NCI-H1694 treated with DMSO at 0.1 percent for 48 hours (cell line): Measurements from ENCODE around the gene KCNH2.

Experiments used
- DNase-seq: peaks from one replicate; lab custom pipeline; 2025; lab: John Stamatoyannopoulos, UW

Gene KCNH2

DNA sequence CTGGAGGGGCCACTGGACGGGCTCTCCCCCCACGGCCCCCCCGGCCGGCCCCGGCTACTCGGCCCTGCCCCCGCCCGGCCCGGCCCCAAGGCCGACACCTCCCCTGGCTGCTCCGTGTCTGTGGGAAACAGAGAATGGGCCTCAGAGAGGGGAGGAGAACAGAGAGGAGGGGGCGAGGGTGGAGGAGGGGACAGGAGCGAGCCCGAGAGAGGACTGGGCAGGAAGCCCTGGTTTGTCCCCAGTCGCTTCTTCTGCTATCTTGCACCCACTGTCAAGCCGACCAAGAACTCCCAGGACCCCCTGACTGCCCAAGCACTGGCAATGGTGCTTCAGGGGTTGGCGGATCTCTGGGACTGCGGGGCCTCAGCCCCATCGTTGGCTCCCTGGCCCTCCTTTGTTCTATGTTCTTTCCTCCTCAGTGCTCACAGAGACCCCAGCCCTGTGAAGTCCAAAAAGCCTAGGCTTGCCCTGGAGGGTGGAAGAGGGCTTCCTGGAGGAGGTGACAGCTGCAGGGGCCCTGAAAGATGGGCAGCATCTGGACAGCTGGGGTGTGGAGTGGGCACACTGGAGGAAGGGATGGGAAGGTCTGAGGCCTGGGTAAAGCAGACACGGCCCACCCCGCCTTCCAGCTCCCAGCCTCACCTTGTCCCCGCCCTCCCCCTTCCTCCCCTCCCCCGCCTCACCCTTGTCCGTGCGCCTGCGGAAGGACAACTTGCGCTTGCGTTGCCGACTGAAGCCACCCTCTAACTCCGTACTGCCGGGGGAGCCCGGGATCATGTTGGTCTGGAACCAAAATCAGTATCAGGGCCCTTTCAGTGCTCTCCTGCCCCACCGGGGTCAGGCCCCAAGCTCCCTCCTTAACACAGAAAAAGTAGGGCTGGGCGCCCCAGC, 30.1 kb downstream of the KCNH2 start:
- no peak for DNase-seq

DNA sequence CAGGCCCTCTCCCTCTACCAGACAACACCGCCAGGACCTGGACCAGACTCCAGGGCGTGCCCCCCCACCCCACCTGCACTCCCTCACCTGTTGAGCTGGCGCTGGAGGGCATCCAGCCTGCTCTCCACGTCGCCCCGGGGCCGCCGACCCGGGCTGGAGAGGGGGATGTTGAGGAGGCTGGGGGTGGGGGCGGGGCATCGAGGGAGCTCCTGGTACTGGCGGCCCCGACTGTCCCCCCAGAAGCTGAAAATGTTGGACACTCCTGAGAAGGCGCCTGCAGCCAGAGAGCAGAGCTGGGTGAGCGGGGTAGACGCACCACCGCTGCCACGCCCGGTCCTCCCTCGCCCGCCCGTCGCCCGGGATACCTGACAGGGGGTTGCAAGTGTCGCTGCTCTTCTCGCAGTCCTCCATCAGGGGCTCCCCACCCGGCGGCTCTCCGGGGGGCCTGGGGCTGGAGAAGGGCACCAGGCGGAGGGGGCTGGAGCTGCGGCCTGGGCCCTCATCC, 30.8 kb downstream of the KCNH2 start:
- no peak for DNase-seq

DNA sequence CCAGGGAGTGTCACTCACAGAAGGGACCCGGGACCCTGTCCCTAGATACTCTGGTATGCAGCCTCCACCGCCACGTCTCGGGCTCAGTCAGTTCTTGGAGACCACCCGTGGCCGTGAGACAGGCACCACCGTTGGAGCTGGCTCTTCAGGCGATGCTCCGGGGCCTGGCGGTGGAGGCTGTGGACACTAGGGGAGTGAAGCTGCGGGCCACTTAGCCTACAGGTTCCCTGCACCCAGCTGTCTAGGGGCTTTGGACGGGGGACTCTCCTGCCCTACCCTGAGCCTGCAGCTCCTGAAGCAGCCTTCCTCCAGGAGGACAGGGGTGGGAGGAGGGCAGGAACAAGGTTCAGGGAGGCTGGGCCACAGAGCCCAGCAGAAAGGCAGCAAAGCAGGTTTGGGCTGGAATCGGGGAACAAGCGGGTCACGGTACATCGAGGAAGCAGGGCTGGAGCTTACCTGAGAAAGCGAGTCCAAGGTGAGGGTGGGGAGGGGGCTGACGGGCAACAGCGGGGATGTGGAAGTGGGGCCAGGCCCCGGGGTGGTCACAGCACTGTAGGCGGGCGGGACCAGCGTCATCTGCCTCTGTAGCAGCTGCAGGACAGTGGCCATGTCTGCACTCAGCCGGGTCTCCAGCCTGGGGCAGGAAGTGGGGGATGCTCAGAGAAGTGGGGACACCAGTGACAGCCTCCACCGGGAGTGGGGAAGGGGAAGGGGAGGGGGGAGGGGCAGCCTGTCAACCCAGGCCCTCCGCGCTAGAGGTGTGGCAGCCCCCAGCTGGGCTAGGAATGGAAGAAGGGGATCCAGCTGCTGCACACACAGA, 31.5 kb downstream of the KCNH2 start:
- DNase-seq = no peak

DNA sequence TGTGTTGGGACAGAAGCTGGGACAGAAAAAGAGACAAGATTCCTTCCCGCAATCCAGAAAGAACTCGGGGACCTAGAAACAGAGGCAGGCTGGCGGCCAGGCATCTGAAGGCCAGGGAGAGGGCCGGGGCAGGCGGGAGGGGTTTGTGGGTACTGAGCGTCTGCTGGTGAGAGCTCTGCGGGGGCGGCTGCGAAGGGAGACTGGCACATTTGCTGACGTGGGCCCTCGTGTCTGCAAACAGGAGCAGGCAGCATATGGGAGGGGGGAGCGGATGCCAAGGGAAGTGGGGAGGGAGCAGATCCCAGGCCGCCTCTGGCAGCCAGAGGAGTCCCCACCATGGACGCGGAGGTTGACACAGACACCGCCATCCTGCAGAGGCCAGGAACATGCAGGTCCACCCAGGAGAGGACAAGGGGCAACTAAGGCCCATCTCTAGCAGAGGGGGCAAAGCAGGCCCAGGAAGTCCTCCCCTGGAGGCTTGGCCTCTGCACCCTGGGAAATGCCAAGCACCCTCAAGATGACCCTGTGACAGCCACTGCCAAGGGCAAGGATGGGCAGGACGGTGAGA, 32.2 kb downstream of the KCNH2 start:
- peak; percentile 93 for DNase-seq

DNA sequence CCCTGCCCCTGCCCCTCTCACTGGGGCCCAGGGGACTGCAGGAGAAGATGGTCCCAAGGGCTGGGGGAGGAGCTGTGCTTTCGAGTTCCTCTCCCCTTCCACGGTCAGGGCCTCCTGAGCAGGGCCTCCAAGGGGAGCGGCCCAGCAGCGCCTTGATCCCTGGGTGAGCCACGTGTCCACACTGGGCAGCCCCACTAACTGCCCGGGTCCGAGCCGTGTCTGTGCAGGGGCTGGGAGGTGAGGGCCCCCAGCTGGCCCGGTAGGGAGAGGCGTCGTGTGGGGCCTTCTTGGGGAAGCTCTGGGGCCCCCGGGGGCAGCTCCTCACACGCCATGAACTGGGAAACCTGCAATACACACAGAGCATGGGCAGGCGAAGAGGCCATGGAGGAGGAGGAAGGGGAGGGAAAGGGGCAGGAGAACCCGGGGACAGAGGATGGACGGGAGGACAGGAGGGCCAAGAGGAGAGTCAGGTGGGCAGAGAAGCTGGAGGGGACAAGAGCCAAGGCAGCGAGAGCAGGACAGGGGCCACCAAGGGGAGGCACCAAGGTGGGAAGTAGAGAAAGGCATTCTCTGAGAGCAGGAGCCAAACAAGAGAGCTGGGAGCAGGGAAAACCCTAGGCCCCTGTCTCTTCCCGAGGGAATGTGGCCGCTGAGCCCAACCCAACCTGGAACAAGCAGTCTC, 32.8 kb downstream of the KCNH2 start:
- peak; percentile 77 for DNase-seq

DNA sequence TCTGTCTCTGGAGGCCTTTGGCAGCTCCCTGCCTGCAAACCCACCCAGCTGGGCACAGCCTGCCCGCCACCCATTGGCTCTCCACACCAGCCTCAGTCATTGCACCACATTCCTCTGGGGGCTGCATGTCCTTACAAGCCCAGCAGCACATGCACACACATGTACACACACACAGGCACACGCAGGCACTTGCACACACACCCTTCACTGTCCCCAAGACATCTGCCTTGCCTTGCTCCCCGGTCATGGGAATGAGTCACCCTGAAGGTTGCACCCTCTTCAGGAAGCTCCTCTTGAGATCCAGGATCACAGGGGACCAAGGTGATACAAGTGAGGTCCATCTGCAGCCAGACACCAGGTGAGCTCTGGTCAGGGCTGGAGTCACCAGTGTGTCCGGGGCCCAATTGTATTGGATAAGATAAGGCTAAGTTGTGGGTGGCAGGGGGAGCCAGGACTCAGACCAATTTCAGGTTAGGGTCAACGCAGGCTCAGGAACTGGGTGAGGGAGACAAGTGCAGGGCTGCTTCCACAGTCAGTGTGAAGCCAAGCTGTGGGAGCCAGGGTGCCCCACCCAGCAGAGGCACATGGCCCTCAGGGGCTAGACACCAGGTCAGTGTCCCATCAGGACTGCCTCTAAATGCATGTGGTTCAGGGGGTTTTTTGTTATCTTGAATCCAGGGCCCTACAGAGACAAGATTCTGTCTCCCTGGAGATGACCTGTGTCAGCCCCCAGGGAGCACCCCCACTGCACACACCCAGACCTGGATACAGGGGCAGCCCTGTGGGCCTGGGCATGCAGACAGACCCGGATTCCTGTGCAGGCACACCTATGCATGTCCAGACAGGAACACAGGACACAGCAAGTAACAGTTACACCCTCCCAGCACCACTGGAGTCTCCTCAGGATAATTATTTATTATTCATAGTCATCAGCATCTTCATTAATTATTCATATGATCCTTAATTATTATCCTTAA, 33.8 kb downstream of the KCNH2 start:
- DNase-seq = peak; percentile 16

DNA sequence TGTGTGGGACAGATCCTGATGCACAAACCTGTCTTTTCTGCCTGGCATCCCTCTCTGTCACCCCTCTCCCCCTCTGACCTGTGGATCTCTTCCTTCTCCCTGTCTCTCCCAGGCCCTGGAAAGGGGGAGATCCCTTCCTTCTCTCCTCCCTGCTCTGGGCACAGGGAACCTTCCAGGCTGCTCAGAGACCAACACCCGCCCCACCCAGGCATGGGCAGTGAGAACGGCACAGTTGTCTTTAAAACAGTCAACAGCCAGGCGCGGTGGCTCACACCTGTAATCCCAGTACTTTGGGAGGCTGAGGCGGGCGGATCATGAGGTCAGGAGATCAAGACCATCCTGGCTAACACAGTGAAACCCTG, 34.7 kb downstream of the KCNH2 start:
- DNase-seq = no peak

DNA sequence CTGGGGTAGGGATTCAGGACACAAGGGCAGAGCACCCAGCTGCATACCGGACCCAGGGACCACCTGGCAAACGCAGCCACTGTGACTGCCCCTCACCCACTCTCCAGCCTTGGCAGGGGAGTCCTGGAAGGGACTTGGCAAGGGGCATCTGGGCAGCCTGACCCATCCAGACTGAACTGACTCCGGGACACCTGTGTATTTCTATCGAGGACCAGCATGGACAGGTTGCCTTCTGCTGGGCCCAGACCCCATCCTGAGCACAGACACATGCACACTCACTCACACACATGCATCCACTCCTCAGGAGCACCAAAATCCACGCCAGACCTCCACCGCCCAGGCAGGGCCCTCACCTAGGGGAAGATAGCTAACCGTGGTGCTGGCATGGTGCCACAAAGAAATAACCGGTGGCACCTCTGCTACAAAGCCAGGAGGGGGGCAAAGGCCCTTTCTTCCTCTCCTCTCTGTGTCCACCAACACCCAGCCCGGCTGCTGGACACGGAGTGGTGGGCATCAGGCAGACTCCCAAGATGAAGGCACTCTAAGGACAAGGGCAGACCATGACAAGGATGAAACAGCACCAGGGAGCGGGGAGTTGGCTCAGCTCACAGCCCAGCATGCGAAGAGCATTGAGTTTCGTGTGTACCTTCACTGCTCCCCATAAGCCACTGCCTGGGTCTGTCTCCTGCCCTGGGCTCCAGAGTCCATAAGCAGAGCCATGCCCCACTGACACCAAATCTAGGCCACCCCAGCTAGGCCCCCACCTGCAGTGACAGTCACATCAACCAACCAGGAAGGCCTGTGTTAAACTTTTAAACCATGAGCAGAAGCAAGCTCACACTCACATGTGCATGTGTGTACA, 35.3 kb downstream of the KCNH2 start:
- no peak for DNase-seq

DNA sequence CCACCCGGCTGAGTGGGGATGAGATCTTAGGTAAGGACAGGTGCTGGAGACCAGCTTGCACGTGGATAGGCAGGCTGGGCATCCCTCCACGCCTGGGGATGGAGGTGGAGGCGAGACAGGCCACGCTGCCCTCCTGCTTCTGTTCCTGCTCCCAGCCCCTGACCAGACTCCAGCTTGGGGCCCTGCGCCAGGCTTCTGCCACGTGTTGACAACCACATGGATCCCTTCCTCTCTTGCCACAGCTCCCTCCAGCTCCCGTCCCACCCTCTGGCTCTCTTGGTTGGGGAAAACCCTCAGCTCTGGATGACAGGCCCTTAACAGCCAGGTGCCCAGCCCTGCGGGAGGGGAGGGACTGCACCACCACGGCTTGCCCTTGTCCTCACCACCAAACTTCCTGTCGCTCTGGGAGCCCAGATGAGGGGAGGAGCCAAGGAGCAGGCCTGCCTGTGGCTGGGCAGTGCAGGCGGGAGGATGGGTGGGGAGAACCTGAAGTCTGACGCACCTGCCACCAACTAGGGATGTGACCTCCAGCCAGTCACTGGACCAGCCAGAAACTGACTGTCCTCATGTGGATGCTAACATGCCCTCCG, 36.0 kb downstream of the KCNH2 start:
- no peak for DNase-seq

DNA sequence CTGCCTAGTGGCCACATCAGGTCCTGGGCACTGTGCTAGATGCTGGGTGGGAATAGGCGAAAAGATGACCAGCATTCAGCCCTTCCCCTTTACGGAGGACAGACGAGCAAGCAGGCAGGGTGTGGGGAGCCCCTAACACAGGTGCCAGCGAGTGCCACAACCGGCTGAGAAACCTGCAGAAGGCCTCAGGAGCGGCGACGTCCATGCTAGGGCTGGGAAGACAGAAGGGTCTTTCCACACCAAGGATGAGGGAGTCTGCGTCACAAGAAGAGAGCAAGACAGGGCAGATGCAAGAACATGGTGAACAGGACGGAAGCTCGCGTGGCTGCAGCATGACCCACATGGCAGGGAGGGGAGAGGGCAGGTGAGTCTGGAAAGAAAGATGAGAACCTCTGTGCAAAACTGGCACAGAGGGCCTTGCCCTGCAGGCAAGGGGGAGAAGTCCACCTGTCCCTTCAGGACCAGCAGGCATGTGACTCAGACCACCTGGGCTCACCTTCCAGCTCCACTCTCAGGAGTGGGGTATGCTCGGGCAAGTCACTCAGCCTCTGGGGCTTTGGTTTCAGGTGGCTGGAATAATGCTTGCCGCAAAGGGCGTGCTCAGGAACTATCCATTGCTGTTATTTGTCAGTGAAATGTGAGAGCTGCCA, 36.6 kb downstream of the KCNH2 start:
- no peak for DNase-seq

DNA sequence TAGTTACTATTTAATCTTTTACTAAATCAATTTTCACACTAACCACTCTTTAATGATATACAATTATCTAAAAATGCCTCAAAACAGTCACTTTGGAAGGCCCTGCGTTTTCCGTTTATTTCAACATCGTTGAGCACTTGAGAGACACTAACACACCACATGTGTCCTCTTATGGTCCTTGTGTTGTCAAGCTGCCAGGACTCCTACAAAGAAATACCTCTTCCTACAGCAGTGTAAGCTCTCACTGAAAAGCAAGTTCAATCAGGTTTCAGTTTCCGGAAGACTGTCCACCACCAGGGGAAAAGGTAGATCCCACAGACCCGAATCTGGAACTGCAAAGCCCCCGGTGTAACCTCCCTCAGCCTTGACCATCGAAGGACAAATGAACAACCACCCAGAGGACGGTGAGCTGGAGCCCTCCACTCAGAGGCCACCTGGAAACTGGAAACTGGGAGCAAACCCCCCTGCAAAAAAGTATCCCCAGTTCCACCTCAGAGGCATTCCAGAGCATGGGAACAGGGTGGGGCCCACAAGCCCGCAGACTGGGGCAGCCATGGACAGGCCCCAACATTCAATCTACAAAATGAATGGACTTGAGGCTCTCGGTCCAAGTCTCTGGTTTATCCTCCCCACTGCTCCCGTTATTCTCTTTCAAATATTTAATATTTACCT, 37.6 kb downstream of the KCNH2 start:
- peak; percentile 74 for DNase-seq

DNA sequence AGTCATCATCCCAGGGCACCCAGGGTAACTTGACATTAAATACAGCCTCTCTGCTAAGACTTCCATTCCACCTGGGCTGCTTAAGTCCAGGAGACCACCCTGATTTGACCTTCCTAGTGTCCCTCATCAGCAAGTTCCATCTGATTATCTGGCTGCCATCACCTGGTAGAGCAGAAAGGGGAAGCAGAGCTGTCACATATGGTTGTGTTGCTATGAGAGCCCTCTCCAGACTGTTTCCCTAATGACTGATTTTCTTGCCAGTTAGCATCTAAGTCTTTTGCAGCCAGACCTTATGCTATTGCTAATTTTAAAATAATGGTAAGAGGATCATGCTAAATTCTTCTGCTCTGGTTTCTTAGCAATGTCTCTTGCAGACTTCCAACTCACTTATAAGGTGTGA, 38.7 kb downstream of the KCNH2 start:
- DNase-seq = peak; percentile 53

DNA sequence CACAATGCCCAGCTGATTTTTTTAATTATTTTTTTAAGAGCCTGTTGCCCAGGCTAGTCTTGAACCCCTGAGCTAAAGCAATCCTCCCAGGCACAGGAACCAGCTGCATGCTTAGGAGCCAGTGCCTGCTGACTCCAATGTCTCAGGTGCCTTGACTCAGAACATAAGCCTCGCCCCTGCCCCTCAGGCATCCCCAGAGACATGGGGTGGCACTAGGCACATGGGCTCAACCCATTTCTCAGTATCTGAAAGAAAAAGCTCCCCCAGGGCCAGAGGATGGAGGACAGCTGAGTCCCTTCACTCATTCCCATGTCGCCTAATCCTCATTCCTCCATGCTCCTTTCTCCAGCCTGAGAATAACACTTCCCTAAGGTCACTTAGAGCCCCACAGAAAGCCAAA, 39.1 kb downstream of the KCNH2 start:
- no peak for DNase-seq

DNA sequence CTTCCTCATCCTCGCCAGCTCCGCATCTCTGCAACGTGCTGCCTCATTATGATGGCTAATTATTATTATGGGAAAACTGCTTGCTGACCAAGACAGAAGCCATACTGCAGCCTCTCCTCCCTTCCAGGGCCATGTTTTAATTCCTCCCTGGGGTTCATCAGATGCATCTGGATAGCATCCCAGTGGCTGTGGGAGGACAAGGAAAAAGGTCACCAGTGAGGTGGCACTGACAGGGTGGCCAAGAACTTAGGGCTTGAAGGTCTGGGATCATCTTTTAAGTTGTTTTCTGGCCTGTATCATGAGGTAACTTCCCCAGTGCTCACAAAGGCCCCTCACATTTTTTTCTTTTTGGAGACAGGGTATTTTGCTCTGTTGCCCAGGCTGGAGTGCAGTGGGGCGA, 39.6 kb downstream of the KCNH2 start:
- no peak for DNase-seq

DNA sequence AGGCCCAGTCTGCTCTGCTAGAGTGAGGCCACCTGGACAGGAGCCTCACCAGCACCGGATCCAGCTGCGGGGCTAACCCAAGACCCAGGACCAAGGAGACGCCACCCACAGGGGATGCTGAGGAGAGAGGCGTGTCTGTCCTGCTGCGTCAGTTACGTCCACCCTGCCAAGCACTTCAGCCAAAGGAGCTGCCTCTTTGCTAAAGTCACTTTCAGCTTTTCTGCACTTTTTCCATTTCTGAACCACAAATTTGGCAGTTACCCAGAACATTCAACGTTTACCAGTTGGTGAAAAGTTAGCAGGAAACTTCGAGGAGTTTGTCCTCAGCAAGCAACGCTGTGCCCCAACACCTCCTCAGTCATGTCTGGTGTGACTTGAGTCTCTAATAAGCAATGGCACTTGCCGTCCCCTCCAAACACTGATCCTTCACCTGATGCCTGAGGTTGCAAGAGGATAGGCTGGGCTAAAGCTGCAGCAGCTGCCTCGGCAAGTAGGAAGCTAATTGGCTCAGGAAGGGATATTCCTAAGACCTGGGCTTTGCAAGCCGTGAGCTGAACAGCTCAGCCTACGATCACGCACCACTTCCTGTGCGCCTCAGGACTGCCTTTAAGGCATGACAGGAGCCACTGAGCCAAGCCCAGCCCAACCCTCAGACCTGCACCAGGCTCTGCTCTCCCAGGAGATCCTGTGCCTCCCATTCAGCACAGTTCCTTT, 40.1 kb downstream of the KCNH2 start:
- no peak for DNase-seq

DNA sequence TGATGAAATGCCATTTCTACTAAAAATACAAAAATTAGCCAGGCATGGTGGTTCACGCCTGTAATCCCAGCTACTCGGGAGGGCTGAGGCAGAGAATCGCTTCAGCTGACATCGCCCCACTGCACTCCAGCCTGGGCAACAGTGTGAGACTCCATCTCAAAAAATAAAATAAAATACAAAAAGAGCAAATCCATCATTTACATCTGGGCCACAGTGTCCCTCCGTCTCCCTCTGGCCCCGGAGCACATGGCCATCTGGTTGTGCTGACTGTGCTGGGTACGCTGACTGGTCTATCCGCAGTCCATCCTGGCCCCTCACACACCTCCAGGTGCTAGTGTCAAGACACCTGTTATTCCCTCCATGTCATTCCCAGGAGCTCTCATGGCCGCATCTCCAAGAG, 42.1 kb downstream of the KCNH2 start:
- no peak for DNase-seq

DNA sequence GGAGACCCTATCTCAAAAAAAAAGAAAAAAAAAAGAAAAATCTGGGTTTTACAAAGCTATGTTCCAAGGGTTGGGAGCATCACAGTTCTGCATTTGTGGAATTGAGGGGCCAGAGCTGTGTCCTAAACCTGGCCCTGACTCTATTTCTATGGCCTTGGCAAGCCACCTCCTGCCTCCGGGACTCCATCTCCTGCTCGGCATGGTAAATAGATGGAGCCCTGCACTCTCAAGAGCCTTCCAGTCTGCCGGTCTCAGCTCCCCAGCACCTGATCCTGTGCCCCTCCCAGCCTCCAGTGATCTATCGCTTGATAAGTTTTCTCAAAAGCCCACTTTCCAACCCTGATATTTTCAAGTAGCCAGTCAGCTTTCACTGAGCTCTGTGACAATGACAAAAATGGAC, 43.0 kb downstream of the KCNH2 start:
- no peak for DNase-seq
